ENCODE measurements around the gene C2orf72. TPM values are rescaled to one million over a fixed set of nuclear protein-coding genes. Genes with fewer than 3 reads are reported as not detected.

The C2orf72 gene
- total and polyA plus RNA-seq, 2 donors, result 0.02 to 0.05 TPM

DNA sequence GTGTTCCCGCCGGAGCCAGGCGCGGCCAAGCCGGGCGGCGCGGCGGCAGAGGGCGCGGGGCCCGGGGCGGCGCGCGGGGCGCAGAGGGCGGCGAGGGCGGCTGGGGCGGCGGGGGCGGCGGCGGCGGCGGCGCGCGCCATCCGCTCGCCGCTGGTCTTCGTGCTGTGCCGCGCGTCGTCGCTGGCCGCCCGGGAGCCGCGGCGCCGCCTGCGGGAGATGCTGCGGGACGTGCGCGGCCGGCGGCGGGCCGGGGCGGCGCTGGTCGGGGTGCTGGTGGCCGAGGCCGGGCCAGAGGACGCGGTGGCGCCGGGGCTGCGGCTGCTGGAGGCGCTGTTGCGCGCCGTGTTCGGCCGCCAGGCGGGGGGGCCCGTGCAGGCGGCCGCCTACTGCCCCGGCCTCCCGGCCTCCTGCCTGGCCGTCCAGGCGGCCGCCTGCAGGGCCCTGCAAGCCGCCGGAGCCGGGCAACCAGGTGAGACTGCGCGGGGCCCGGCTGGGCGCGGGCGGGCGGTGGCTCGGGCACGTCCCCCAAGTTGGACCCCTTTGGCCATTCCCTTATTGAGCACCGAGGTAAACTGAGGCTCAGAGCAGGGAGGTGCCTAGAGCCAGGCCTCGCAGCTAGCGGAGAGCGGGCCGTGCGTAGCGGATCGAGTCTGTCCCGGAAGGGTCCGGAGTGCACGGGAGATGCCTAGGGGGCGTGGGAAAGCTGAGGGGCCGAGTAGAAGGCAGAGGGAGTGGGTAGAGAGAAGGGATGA lies 584 bp downstream of the C2orf72 start:
- Histone ChIP-seq H3K27ac (ENCODE audit: low read depth in 1 of 2, low read length in 1 of 2) (no peak overlapping the region), H3K4me1 (ENCODE audit: control insufficient read depth in 2 of 2, insufficient read depth in 2 of 2, low read length in 2 of 2) (peaks cover 0 to 3% of the 10 kb centered on the region in 2 donors), H3K36me3 (ENCODE audit: control insufficient read depth in 2 of 2, insufficient read depth in 2 of 2, low read length in 1 of 2) (no peaks in the 10 kb centered on the region), H3K9me3 (ENCODE audit: control insufficient read depth in 2 of 2, insufficient read depth in 1 of 2, low read length in 1 of 2) (no peaks in the 10 kb centered on the region), H3K27me3 (ENCODE audit: control insufficient read depth in 2 of 2, insufficient read depth in 1 of 2, low read length in 1 of 2) (peaks cover 48 to 89% of the 10 kb centered on the region in 2 donors), H3K4me3 (ENCODE audit: low read length in 2 of 2) (peak overlapping the region in 1 of 2 donors; percentile 37)
- no peak for DNase-seq (ENCODE audit: low read depth in 6 of 9, low spot score in 9 of 9)
- WGBS, result 2% methylated on average over 104 of the region's 104 CpGs

DNA sequence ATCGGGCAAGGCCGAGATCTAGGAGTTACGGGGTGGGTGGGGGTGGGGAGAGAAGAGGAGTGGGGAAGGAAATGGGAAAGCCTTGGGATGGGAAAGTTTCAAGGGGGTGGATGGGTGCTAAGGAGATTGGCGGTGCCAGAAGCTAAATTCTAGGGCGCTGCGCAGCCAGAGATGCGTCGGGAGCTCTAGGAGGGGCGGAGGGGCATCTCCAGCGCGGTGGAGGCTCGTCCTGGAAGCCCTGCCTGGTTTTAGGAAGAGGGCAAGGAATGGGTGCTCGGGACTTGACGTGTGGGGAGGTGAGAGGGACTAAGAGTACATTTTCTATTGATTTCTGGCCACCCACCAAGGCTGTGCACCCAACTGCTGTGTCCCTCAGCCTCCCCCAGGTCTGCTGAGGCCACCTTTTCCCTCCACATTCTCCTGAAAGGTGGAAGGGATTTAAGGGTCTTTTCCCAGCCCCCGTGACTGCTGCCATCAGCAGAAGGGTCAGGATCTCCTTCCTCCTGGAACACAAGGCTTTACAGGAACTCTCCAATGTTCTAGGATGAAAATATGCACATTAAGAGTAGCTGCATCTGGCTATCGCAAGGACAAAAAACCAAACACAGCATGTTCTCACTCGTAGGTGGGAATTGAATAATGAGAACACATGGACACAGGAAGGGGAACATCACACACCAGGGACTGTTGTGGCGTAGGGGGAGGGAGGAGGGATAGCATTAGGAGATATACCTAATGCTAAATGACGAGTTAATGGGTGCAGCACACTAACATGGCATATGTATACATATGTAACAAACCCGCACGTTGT lies 1.4 kb downstream of the C2orf72 start:
- H3K27me3 ChIP-seq (ENCODE audit: control insufficient read depth in 2 of 2, insufficient read depth in 1 of 2, low read length in 1 of 2), result peaks cover 46 to 85% of the 10 kb centered on the region in 2 donors
- DNase-seq (ENCODE audit: low read depth in 6 of 9, low spot score in 9 of 9), result no peak
- H3K4me3 ChIP-seq (ENCODE audit: low read length in 2 of 2), result no peak overlapping the region
- H3K27ac ChIP-seq (ENCODE audit: low read depth in 1 of 2, low read length in 1 of 2), result no peak overlapping the region
- H3K9me3 ChIP-seq (ENCODE audit: control insufficient read depth in 2 of 2, insufficient read depth in 1 of 2, low read length in 1 of 2), result no peaks in the 10 kb centered on the region
- peaks cover 0 to 3% of the 10 kb centered on the region in 2 donors for H3K4me1 ChIP-seq (ENCODE audit: control insufficient read depth in 2 of 2, insufficient read depth in 2 of 2, low read length in 2 of 2)
- 33% methylated on average over 21 of the region's 21 CpGs for WGBS
- H3K36me3 ChIP-seq (ENCODE audit: control insufficient read depth in 2 of 2, insufficient read depth in 2 of 2, low read length in 1 of 2), result no peaks in the 10 kb centered on the region

DNA sequence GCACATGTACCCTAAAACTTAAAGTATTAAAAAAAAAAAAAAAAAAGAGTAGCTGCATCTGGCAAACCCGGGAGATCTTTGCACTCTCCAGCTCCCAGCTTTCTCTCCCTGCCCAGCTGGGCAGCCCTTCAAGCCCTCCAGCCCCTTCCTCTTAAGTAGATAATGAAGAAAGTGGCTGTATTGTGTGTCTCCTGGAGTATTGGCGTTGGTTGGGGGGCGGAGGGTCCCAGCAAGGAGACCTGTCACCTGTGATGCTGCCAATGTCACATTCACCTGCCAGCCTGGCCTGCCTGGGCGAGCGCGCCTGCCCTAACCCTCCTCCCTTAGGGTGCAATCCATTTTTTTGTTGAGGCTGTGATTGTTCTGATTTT lies 2.0 kb downstream of the C2orf72 start:
- H3K4me1 ChIP-seq (ENCODE audit: control insufficient read depth in 2 of 2, insufficient read depth in 2 of 2, low read length in 2 of 2), result peaks cover 0 to 3% of the 10 kb centered on the region in 2 donors
- H3K4me3 ChIP-seq (ENCODE audit: low read length in 2 of 2), result no peak overlapping the region
- H3K9me3 ChIP-seq (ENCODE audit: control insufficient read depth in 2 of 2, insufficient read depth in 1 of 2, low read length in 1 of 2), result no peaks in the 10 kb centered on the region
- H3K27me3 ChIP-seq (ENCODE audit: control insufficient read depth in 2 of 2, insufficient read depth in 1 of 2, low read length in 1 of 2), result peaks cover 46 to 80% of the 10 kb centered on the region in 2 donors
- WGBS, result 85% methylated on average over 6 of the region's 6 CpGs
- H3K36me3 ChIP-seq (ENCODE audit: control insufficient read depth in 2 of 2, insufficient read depth in 2 of 2, low read length in 1 of 2), result no peaks in the 10 kb centered on the region
- no peak for DNase-seq (ENCODE audit: low read depth in 6 of 9, low spot score in 9 of 9)
- H3K27ac ChIP-seq (ENCODE audit: low read depth in 1 of 2, low read length in 1 of 2), result no peak overlapping the region

DNA sequence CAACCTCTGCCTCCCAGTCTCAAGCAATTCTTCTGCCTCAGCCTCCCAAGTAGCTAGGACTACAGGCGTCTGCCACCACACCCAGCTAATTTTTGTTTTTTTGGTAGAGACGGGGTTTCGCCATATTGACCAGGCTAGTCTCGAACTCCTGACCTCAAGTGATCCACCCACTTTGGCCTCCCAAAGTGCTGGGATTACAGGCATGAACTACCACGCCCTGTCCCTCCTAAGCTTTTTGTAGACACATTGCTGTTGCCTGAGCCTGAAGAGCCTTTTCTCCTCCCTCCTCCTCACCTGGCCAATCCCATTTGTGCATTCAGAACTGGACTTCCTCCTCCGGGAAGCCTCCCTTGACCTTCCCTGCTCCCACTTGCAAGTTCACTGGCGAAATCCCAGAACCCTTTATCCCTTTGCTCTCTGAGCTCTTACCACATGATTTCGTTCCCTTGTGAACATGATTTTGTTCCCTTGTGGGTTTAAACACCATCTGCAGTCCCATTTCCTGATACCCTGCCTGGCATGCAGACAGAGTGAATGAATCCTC lies 2.6 kb downstream of the C2orf72 start:
- Histone ChIP-seq H3K9me3 (ENCODE audit: control insufficient read depth in 2 of 2, insufficient read depth in 1 of 2, low read length in 1 of 2) (no peaks in the 10 kb centered on the region), H3K4me1 (ENCODE audit: control insufficient read depth in 2 of 2, insufficient read depth in 2 of 2, low read length in 2 of 2) (peaks cover 0 to 3% of the 10 kb centered on the region in 2 donors), H3K27ac (ENCODE audit: low read depth in 1 of 2, low read length in 1 of 2) (no peak overlapping the region), H3K4me3 (ENCODE audit: low read length in 2 of 2) (no peak overlapping the region), H3K36me3 (ENCODE audit: control insufficient read depth in 2 of 2, insufficient read depth in 2 of 2, low read length in 1 of 2) (no peaks in the 10 kb centered on the region), H3K27me3 (ENCODE audit: control insufficient read depth in 2 of 2, insufficient read depth in 1 of 2, low read length in 1 of 2) (peaks cover 46 to 74% of the 10 kb centered on the region in 2 donors)
- WGBS, result 80% methylated on average over 8 of the region's 8 CpGs
- DNase-seq (ENCODE audit: low read depth in 6 of 9, low spot score in 9 of 9), result no peak

DNA sequence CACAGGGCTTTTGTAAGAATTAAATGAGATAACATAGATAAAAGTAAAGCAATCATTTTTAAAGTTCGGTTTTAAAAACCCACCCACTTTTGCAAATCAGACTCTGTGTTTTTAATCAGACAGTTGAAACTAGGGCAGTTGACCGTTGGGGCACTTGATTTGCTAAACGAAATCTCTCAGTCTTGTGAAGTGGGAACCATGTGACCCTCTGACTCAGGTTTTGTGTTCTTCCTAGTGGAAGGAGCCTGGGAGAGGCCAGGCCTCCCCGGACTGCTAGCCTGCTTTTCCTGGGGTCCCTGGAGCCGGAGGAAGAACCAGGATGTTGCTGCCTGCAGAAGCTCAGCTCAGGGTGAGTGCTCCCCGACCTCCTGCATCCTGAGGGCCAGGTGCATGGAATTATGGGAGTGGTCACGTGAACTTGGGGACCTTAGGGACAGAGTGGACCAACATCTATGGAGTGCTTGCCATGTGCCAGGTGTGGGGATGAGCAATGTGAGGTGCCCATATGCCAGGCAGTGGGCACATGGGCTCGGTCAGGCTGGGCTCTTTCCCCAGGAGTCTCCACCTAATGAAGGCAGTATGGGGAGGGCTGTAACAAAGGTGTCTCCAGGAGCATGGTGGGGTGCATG lies 3.9 kb downstream of the C2orf72 start:
- Histone ChIP-seq H3K9me3 (ENCODE audit: control insufficient read depth in 2 of 2, insufficient read depth in 1 of 2, low read length in 1 of 2) (no peaks in the 10 kb centered on the region), H3K36me3 (ENCODE audit: control insufficient read depth in 2 of 2, insufficient read depth in 2 of 2, low read length in 1 of 2) (no peaks in the 10 kb centered on the region), H3K4me3 (ENCODE audit: low read length in 2 of 2) (no peak overlapping the region), H3K27me3 (ENCODE audit: control insufficient read depth in 2 of 2, insufficient read depth in 1 of 2, low read length in 1 of 2) (peaks cover 39 to 62% of the 10 kb centered on the region in 2 donors), H3K4me1 (ENCODE audit: control insufficient read depth in 2 of 2, insufficient read depth in 2 of 2, low read length in 2 of 2) (peaks cover 0 to 3% of the 10 kb centered on the region in 2 donors), H3K27ac (ENCODE audit: low read depth in 1 of 2, low read length in 1 of 2) (no peak overlapping the region)
- WGBS, result 85% methylated on average over 8 of the region's 8 CpGs
- DNase-seq (ENCODE audit: low read depth in 6 of 9, low spot score in 9 of 9), result no peak

DNA sequence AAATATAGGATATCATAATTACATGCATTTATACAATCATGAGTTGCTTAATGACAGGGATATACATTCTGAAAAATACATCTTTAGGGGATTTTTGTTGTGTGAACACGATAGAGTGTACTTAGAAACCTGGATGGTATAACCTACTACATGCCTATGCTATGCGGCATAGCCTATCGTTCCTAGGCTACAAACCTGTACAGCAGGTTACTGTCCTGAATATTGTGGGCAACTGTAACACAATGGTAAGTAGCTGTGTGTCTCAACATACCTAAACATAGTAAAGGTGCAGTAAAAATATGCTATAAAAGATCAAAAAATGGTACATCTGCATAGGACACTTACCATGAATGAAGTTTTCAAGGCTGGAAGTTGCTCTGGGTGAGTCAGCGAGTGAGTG lies 6.5 kb downstream of the C2orf72 start:
- peaks cover 13 to 61% of the 10 kb centered on the region in 2 donors for H3K27me3 ChIP-seq (ENCODE audit: control insufficient read depth in 2 of 2, insufficient read depth in 1 of 2, low read length in 1 of 2)
- H3K4me3 ChIP-seq (ENCODE audit: low read length in 2 of 2), result no peak overlapping the region
- H3K27ac ChIP-seq (ENCODE audit: low read depth in 1 of 2, low read length in 1 of 2), result no peak overlapping the region
- H3K4me1 ChIP-seq (ENCODE audit: control insufficient read depth in 2 of 2, insufficient read depth in 2 of 2, low read length in 2 of 2), result no peaks in the 10 kb centered on the region
- H3K9me3 ChIP-seq (ENCODE audit: control insufficient read depth in 2 of 2, insufficient read depth in 1 of 2, low read length in 1 of 2), result no peaks in the 10 kb centered on the region
- no peaks in the 10 kb centered on the region for H3K36me3 ChIP-seq (ENCODE audit: control insufficient read depth in 2 of 2, insufficient read depth in 2 of 2, low read length in 1 of 2)
- no peak for DNase-seq (ENCODE audit: low read depth in 6 of 9, low spot score in 9 of 9)
- WGBS, result 94% methylated on average over 4 of the region's 4 CpGs

DNA sequence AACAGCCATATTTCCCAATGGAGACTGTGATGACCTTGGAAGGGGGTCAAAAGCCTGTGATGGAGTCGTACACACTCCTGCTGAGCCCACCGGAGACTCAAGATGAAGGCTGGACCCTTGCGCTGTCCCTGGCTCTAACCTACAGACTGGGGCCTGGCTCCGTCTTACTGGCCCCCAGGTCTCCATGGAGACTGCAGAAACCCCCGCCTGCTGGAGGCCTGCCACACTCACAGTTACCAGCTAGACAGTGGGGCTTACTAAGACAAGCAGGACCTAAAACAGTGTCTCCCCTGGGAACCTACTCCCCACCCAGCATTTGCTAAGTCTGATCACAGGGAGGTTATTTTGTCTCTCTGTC lies 9.6 kb downstream of the C2orf72 start:
- H3K9me3 ChIP-seq (ENCODE audit: control insufficient read depth in 2 of 2, insufficient read depth in 1 of 2, low read length in 1 of 2), result no peaks in the 10 kb centered on the region
- no peak overlapping the region for H3K27ac ChIP-seq (ENCODE audit: low read depth in 1 of 2, low read length in 1 of 2)
- no peak overlapping the region for H3K4me3 ChIP-seq (ENCODE audit: low read length in 2 of 2)
- no peaks in the 10 kb centered on the region for H3K36me3 ChIP-seq (ENCODE audit: control insufficient read depth in 2 of 2, insufficient read depth in 2 of 2, low read length in 1 of 2)
- no peaks in the 10 kb centered on the region for H3K4me1 ChIP-seq (ENCODE audit: control insufficient read depth in 2 of 2, insufficient read depth in 2 of 2, low read length in 2 of 2)
- 93% methylated on average over 5 of the region's 5 CpGs for WGBS
- peaks cover 0 to 54% of the 10 kb centered on the region in 2 donors for H3K27me3 ChIP-seq (ENCODE audit: control insufficient read depth in 2 of 2, insufficient read depth in 1 of 2, low read length in 1 of 2)
- DNase-seq (ENCODE audit: low read depth in 6 of 9, low spot score in 9 of 9), result no peak

DNA sequence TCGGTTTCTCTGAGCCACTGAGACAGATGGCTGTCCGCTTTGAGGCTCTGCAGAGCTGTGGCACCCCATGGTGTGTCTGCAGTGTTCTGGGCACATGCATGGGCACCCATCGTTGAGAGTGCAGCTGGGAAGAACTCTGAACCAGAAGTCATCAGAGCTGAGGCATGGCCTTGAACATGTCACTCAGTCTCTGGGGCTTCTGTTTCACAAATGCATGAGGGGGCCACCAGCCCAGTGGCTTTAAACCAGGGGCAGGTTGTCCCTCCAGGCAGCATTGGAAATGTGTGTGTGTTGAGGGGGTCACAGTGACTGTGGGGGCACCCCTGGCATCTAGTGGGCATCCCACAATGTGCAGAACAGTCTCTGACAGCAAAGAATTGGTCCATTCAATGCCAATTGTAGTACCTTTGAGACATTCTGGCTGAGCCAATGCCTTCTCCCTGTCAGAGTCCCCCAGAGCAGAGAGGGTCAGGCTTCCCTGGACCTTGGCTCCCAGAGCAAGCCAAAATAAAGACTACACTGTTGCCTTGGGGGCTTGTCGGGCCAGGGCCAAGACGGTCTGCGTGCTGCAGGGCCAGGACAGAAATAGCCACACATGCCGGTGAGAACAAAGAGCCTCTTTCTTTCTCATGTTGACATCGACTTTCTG lies 10.1 kb downstream of the C2orf72 start:
- no peak for DNase-seq (ENCODE audit: low read depth in 6 of 9, low spot score in 9 of 9)
- Histone ChIP-seq H3K9me3 (ENCODE audit: control insufficient read depth in 2 of 2, insufficient read depth in 1 of 2, low read length in 1 of 2) (no peaks in the 10 kb centered on the region), H3K36me3 (ENCODE audit: control insufficient read depth in 2 of 2, insufficient read depth in 2 of 2, low read length in 1 of 2) (no peaks in the 10 kb centered on the region), H3K27ac (ENCODE audit: low read depth in 1 of 2, low read length in 1 of 2) (no peak overlapping the region), H3K4me3 (ENCODE audit: low read length in 2 of 2) (no peak overlapping the region), H3K27me3 (ENCODE audit: control insufficient read depth in 2 of 2, insufficient read depth in 1 of 2, low read length in 1 of 2) (peaks cover 0 to 55% of the 10 kb centered on the region in 2 donors), H3K4me1 (ENCODE audit: control insufficient read depth in 2 of 2, insufficient read depth in 2 of 2, low read length in 2 of 2) (peaks cover 2 to 3% of the 10 kb centered on the region in 2 donors)
- 90% methylated on average over 8 of the region's 8 CpGs for WGBS
